HepG2 (cell line): Measurements from ENCODE around the gene TLK1. TPM values are rescaled to one million over a fixed set of nuclear protein-coding genes. Genes with fewer than 3 reads are reported as not detected.

Experiments used
- FIP1L1 ChIP-seq: fragments of 200-400 bp; formaldehyde crosslinking; IDR thresholded peaks from 2 replicates; pipeline ENCODE4 v1.6.1; 2018; ENCODE audit warnings: low read depth, mild to moderate bottlenecking, low read length, moderate library complexity, borderline replicate concordance; ENCODE audit not compliant: insufficient read depth
- HDAC1 ChIP-seq: sonication (generic); formaldehyde crosslinking; IDR thresholded peaks from 2 replicates; pipeline ENCODE4 v1.5.1; 2020; ENCODE audit warnings: mild to moderate bottlenecking, missing genetic modification reagents
- HOXD1 ChIP-seq: sonication (generic); formaldehyde crosslinking; IDR thresholded peaks from 2 replicates; pipeline ENCODE4 v1.5.0; 2020; ENCODE audit warnings: missing genetic modification reagents
- IRF2 ChIP-seq: IDR thresholded peaks from 2 replicates; pipeline ENCODE4 v1.6.1; 2018; ENCODE audit warnings: missing genetic modification reagents, missing compliant biosample characterization
- ISX ChIP-seq: sonication (generic); formaldehyde crosslinking; conservative IDR thresholded peaks from 2 replicates; pipeline ENCODE4 v1.5.0; 2020; ENCODE audit warnings: missing genetic modification reagents
- KLF6 ChIP-seq: IDR thresholded peaks from 2 replicates; pipeline ENCODE4 v1.8.0; 2016; ENCODE audit warnings: missing biosample characterization, missing genetic modification reagents
- NCOA2 ChIP-seq: sonication (generic); formaldehyde crosslinking; IDR thresholded peaks from 2 replicates; pipeline ENCODE4 v1.8.0; 2022; ENCODE audit warnings: inconsistent platforms
- PAX8 ChIP-seq: sonication (generic); formaldehyde crosslinking; IDR thresholded peaks from 2 replicates; pipeline ENCODE4 v1.8.0; 2022; ENCODE audit warnings: mild to moderate bottlenecking, missing genetic modification reagents, borderline replicate concordance
- SAP130 ChIP-seq: IDR thresholded peaks from 2 replicates; pipeline ENCODE4 v1.6.1; 2016; ENCODE audit warnings: low read depth
- TEAD3 ChIP-seq: optimal IDR thresholded peaks from 2 replicates; pipeline ENCODE3; 2016; ENCODE audit warnings: borderline replicate concordance
- ZFP41 ChIP-seq: sonication (generic); formaldehyde crosslinking; IDR thresholded peaks from 2 replicates; pipeline ENCODE4 v1.4.0; 2020; ENCODE audit warnings: mild to moderate bottlenecking, missing genetic modification reagents, borderline replicate concordance
- ZMYM4 ChIP-seq: sonication (generic); formaldehyde crosslinking; IDR thresholded peaks from 2 replicates; pipeline ENCODE4 v1.8.1; 2023; ENCODE audit warnings: mild to moderate bottlenecking, missing genetic modification reagents
- ZNF34 ChIP-seq: sonication (generic); formaldehyde crosslinking; IDR thresholded peaks from 2 replicates; pipeline ENCODE4 v1.4.0; 2020; ENCODE audit warnings: mild to moderate bottlenecking, missing genetic modification reagents, borderline replicate concordance
- ZNF841 ChIP-seq: sonication (generic); formaldehyde crosslinking; IDR thresholded peaks from 2 replicates; pipeline ENCODE4 v1.8.1; 2023; ENCODE audit warnings: missing genetic modification reagents, borderline replicate concordance
- polyA plus RNA-seq, 8 experiments: library from polyadenylated mRNA; depleted of rRNA in 3 of 8; stranded (reverse) in 7 of 8; unstranded in 1 of 8; fragments of >200 nt; fragmentation: Illumina TruSeq in 4 of 8; extraction: Trizol in 4 of 8; gene quantifications; 2 replicates each; pipeline versions ENCODE4 v1.2.1 to v1.2.3, GENCODE V29; 2011 to 2016; ENCODE audit warnings: low read depth in 4 of 8, missing spikeins in 1 of 8, mixed read lengths in 1 of 8; ENCODE audit not compliant: insufficient read depth in 1 of 8
- total RNA-seq, 5 experiments: library from RNA; depleted of rRNA; stranded (reverse); fragments of >200 nt; fragmentation: Illumina TruSeq; extraction: Trizol; gene quantifications; 2 replicates each; pipeline ENCODE4 v1.2.3, GENCODE V29; 2016; ENCODE audit warnings: low read depth in 1 of 5
- TF ChIP-seq, protein P1 (sequence below): IDR thresholded peaks from 2 replicates; pipeline ENCODE4 v1.4.0; 2020; ENCODE audit warnings: mild to moderate bottlenecking, missing genetic modification reagents
- TF ChIP-seq, protein P2 (sequence below): sonication (generic); formaldehyde crosslinking; IDR thresholded peaks from 2 replicates; pipeline ENCODE4 v1.5.1; 2020; ENCODE audit warnings: missing genetic modification reagents, mild to moderate bottlenecking, borderline replicate concordance
- TF ChIP-seq, protein P3 (sequence below): sonication (generic); formaldehyde crosslinking; IDR thresholded peaks from 2 replicates; pipeline ENCODE4 v1.4.0; 2020; ENCODE audit warnings: missing genetic modification reagents, borderline replicate concordance

Gene TLK1
- total and polyA plus RNA-seq, 2 of the 13 experiments (the other 11 are each of a cell fraction or from before 2014, with no cell fraction given) = 16.8 to 28.7 TPM

DNA sequence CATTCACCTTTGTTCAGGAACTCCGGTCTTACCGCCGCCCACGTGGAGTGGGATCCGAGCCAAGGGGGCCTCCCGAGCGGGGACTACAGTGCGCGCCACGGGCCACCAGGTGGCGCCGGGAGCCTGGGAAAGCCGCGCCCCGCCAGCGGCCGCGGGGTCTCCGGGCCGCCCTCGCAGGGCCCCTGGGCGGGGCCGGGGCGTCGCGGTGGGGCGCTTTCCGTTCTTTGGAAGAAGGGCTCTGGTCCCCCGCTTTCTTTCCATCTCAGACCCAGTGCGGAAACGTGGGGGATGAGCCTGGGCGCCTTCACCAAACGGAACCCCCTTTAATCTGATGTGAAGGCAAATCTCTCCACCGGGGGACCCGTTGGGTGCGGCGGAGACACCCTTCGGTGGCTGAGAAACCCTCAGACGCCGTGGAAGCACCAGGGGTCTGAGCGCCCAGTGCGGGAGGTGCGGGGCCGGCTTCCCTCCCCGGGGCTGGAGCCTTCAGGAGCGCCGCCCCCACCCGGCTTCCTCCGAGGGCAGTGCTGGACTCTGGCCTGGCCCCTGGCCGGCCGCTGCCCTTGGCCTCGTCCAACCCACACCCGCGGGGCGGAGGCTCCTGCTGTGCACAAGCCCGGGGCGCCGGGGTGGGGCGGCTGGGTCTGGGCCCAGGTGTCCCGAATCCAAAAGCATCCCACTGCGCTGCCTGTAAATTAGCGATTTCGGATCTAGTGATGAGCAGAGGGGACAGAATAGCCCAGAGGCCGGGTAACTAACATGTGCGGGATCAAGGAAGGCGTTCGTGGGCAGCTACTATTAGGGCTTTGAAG, 187.0 kb downstream of the TLK1 start (continued):
- TF ChIP-seq, protein P1, sequence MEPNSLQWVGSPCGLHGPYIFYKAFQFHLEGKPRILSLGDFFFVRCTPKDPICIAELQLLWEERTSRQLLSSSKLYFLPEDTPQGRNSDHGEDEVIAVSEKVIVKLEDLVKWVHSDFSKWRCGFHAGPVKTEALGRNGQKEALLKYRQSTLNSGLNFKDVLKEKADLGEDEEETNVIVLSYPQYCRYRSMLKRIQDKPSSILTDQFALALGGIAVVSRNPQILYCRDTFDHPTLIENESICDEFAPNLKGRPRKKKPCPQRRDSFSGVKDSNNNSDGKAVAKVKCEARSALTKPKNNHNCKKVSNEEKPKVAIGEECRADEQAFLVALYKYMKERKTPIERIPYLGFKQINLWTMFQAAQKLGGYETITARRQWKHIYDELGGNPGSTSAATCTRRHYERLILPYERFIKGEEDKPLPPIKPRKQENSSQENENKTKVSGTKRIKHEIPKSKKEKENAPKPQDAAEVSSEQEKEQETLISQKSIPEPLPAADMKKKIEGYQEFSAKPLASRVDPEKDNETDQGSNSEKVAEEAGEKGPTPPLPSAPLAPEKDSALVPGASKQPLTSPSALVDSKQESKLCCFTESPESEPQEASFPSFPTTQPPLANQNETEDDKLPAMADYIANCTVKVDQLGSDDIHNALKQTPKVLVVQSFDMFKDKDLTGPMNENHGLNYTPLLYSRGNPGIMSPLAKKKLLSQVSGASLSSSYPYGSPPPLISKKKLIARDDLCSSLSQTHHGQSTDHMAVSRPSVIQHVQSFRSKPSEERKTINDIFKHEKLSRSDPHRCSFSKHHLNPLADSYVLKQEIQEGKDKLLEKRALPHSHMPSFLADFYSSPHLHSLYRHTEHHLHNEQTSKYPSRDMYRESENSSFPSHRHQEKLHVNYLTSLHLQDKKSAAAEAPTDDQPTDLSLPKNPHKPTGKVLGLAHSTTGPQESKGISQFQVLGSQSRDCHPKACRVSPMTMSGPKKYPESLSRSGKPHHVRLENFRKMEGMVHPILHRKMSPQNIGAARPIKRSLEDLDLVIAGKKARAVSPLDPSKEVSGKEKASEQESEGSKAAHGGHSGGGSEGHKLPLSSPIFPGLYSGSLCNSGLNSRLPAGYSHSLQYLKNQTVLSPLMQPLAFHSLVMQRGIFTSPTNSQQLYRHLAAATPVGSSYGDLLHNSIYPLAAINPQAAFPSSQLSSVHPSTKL (CRISPR knock-in tag) = peak; percentile 39
- TF ChIP-seq KLF6 (CRISPR knock-in tag) (peak; percentile 81; the same call in 1 of the 2 replicates), IRF2 (CRISPR knock-in tag) (0 out of 2 replicates have a peak, but pooled peaks have one; percentile 44), ZFP41 (CRISPR knock-in tag) (peak; percentile 50; the same call in 1 of the 2 replicates), ZNF841 (CRISPR knock-in tag) (no peak), HDAC1 (peak; percentile 34; the same call in 1 of the 2 replicates), NCOA2 (CRISPR knock-in tag) (peak; percentile 27; the same call in 1 of the 2 replicates), PAX8 (CRISPR knock-in tag) (peak; percentile 91; the same call in 1 of the 2 replicates), FIP1L1 (peak; percentile 62; the same call in 1 of the 2 replicates), ZNF34 (CRISPR knock-in tag) (no peak), TEAD3 (CRISPR knock-in tag) (peak; percentile 70), ZMYM4 (CRISPR knock-in tag) (peak; percentile 86), SAP130 (CRISPR knock-in tag) (peak; percentile 66; the same call in 1 of the 2 replicates), HOXD1 (peak; percentile 90), ISX (CRISPR knock-in tag) (0 out of 2 replicates have a peak, but pooled peaks have one; percentile 72)
- TF ChIP-seq, protein P2, sequence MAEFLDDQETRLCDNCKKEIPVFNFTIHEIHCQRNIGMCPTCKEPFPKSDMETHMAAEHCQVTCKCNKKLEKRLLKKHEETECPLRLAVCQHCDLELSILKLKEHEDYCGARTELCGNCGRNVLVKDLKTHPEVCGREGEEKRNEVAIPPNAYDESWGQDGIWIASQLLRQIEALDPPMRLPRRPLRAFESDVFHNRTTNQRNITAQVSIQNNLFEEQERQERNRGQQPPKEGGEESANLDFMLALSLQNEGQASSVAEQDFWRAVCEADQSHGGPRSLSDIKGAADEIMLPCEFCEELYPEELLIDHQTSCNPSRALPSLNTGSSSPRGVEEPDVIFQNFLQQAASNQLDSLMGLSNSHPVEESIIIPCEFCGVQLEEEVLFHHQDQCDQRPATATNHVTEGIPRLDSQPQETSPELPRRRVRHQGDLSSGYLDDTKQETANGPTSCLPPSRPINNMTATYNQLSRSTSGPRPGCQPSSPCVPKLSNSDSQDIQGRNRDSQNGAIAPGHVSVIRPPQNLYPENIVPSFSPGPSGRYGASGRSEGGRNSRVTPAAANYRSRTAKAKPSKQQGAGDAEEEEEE (CRISPR knock-in tag) = peak; percentile 78; the same call in 1 of the 2 replicates
- TF ChIP-seq, protein P3, sequence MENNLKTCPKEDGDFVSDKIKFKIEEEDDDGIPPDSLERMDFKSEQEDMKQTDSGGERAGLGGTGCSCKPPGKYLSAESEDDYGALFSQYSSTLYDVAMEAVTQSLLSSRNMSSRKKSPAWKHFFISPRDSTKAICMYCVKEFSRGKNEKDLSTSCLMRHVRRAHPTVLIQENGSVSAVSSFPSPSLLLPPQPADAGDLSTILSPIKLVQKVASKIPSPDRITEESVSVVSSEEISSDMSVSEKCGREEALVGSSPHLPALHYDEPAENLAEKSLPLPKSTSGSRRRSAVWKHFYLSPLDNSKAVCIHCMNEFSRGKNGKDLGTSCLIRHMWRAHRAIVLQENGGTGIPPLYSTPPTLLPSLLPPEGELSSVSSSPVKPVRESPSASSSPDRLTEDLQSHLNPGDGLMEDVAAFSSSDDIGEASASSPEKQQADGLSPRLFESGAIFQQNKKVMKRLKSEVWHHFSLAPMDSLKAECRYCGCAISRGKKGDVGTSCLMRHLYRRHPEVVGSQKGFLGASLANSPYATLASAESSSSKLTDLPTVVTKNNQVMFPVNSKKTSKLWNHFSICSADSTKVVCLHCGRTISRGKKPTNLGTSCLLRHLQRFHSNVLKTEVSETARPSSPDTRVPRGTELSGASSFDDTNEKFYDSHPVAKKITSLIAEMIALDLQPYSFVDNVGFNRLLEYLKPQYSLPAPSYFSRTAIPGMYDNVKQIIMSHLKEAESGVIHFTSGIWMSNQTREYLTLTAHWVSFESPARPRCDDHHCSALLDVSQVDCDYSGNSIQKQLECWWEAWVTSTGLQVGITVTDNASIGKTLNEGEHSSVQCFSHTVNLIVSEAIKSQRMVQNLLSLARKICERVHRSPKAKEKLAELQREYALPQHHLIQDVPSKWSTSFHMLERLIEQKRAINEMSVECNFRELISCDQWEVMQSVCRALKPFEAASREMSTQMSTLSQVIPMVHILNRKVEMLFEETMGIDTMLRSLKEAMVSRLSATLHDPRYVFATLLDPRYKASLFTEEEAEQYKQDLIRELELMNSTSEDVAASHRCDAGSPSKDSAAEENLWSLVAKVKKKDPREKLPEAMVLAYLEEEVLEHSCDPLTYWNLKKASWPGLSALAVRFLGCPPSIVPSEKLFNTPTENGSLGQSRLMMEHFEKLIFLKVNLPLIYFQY (CRISPR knock-in tag) = peak; percentile 77
